NOMO-1 treated with DMSO at 0.1 percent for 48 hours (cell line): ENCODE data around the gene GNPDA2.

ENCODE experiments used
- DNase-seq: peaks from one replicate; lab custom pipeline; 2025; ENCODE audit not compliant: unreplicated experiment; lab: John Stamatoyannopoulos, UW

GNPDA2 gene

GRCh38 chr4:44684648-44685047, 41.7 kb downstream of the GNPDA2 start:
- no peak for DNase-seq

DNA sequence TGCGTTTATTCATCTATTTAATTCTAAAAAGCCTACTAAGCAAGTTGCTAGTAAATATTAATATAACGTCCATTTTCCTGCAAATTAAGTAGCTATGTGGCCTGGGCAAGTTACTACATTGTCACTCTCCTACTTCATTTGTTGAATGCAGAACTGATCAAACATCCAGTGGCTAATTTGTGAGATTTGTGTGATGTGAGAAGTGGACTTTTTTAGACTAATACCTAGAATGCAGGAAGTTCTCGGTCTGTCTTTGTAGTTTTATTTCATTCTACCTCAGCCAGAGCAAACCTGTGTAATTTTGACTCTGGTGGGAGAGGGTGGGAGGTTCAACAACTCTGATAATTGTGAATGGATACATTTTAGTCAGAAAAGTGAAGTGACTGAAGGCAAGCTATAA, 47.3 kb downstream of the GNPDA2 start:
- peak; percentile 11 for DNase-seq

DNA sequence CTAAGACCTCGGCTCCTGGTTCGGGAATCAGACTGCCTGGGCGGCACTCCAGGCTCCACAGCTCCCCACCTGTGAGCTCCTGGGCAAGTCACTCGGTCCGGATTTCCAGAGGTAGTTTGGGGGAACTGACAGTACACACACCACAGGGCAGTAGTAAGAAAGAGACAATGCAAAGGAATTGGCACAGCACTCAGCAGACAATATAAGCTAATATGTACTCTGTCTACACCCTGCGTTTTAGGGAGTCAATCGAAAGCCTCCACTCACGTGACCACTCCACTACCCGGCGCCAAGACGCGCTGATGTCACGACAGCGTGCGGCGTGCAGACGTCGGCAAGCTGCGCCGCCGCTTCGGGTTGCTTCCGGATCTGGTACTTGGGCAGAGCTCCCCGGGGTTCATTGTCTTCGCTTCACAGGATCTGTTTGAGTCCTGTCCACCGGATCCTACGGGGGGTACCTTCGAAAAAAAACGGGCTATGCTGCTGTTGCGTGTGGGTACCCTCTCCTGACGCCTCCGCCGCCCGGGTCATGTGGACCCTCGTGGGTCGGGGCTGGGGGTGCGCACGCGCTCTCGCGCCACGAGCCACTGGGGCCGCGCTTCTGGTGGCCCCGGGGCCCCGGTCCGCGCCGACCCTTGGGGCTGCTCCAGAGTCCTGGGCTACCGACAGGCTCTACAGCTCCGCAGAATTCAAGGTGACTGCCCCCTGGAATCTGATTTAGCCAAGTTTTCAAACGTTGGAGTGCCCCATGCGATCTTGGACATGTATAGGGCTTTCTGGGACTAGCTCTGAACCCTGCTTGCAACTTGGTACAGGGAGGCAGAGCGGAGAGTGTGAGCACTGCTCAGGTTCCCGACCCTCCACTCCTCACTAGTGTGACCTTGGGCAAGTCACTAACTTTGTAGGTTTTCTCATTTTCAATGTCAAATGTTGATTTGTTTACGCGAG, 48.0 kb downstream of the GNPDA2 start, which contains the start of gene GUF1:
Gene GUF1 (plus strand): TSS at position 327 of the 948 bp plus-strand sequence. CDS start 203 bp downstream, at position 530.
- DNase-seq, result peak; percentile 85

DNA sequence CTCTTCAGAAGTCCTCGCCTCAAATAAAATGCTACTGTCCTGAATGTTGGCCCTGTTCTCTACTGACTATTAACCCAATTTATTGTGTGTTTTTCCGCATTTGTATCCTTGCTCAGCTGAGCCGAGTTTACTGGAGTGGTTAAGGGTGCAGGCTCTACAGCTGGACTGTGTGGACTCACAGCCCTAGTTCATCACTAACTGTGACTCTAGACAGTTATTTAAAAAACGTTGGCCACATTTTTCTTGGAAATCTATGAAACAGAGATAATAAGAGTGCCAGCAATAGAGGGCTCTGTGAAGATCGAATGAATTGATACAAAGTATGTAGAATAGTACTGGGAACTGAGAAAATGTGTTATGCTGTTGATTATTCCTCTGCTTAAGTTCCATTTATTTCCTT, 51.0 kb downstream of the GNPDA2 start:
- DNase-seq, result no peak

DNA sequence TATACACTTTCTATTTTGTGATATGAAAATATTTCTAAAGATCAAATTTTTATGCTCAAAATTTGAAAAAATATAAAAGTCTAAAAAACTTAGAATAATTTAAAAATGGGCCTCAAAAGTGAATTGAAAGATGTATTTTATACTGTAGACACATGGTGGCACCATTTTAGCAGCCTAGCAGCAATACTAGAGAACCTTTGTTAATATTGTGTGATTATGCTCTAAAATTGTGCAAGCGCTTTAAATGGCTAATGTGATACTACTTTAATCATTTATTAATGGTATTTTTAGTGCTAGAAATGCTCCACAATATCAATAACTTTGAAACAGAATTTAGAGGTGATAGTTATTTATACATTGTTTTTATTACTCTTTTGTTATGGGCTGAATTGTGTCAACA, 51.9 kb downstream of the GNPDA2 start:
- no peak for DNase-seq

DNA sequence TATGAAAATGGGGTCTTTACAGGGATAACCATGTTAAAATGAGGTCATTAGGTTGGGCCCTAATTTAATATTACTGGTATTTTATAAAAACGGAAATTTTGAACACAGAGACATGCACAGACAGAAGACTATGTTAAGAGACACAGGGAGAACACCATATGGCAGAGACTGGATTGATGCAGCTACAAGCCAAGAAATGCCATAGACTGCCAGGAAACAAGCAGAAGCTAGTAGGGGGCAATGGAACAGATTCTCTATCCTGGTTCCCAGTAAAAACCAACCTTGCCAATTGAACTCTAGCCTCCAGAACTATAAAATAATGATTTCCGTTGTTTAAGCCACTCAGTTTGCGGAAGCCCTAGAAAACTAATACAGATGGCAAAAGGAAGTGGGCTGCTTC, 54.7 kb downstream of the GNPDA2 start:
- DNase-seq, result no peak

DNA sequence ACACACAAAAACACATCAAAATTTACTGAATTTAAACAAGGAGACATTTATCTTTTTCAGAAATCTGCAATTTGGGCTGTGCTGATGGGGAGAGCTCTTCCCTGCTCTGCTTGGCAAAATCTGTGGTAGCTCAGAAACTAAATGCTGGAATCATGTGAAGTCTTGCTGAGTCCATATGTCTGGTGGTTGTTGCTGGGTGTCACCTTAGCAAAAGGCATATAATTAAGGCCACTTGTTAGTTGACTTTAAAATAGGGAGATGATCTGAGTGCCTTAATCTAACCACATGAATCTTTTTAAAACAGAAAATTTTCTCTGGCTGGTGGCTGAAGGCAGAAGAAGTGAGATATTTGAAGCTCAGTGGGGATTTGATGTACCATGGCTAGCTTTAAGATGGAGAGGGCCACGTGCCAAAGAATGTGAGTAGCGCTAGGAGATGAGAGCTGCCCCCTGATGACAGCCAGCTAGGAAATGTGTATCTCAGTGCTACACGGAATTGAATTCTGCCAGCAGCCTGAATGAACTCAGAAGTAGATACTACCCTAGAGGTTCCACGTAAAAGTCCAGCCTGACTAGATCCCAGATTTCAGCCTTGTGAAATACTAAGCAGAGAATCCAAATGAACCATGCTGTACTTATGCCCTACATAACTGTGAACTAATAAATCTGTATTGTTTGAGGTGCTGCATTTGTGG, 55.7 kb downstream of the GNPDA2 start:
- no peak for DNase-seq

DNA sequence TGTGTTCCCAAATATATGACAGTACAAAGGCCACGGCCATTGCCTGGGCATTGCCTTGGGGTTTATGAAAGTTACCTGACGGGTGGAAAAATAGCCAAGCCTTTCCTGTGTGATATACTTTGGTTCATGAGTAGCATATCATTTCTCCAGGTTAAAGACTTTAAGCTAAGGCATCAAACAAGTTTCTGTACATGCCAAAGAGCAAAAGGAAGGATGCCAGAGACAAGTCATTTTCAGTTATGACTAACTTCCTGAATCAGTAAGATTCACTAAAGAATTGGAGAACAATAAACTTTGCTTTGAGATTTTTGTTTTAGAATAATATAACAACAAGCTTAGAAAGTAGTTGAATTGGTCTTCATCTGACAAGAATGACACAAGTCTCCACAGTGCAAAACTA, 57.8 kb downstream of the GNPDA2 start:
- DNase-seq, result no peak

DNA sequence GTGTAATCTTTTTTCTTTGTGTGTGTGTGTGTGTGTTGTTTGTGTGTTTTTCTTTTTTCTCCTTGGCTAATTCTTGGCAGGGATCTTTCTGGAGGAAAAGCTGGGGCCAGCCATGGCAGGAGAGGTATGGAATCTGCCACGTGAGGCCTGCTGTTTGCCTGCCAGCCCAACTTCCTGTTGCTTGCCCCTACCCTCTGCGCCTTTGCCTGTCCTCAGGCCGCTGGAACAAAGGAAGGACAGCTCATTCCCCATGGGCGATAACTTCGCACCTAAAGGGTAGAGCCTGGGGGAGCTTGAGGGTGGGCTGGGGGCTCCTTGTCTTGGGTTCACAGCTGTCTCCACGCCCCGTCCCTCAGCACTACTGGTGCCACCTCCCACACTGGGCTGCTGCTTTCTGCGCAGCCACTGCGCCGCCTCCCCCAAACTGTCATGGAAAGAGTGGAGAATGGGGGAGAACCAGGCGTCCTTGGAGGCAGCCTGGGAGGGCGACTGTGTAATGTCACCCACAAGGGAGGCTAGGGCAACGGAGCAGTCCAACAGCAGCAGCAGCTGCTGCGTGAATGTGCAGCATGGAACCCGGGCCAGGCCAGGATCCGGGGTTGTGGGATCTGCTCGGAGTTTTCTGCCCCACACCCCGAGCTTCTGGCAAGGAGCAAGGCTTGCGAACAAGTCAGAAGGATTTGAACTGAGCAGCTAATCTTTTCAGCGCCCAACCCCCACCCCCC, 62.7 kb downstream of the GNPDA2 start:
- DNase-seq, result no peak

DNA sequence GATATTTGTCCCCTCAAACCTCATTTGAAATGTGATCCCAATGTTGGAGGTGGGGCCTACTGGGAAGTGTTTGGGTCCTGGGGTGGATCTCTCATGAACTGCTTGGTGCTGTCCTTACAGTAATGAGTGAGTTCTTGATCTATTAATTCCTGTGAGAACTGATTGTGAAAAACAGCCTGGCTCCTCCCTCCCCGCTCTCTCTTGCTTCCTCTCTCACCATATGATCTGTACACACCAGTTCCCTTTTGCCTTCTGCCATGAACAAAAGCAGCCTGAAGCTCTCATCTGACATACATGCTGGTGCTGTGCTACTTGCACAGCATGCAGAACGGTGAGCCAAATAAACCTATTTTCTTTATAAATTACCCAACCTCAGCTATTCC, 63.7 kb downstream of the GNPDA2 start:
- peak; percentile 61 for DNase-seq

- DNase-seq, result no peak
These were observed 64.3 kb downstream of the GNPDA2 start for GRCh38 chr4:44661940-44662622.

DNA sequence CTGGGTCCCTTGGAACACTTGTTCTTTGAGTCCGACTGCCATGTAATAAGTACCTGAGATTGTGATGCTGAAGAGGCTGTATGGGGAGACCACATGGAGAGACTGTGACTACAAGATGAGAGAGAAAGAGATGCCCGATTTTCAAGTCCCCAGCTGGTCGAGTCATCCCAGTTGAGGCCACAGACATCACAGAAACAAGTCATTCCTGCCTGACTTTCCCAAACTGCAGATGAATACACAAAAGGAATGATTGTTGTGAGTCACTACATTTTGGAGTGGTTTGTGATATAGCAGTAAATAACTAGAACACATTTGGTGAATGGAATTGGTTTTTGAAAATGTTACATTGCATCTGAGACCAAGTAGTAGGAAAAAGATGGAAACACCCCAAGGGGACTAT, 66.0 kb downstream of the GNPDA2 start:
- DNase-seq, result no peak

GRCh38 chr4:44652002-44652401, 74.4 kb downstream of the GNPDA2 start:
- DNase-seq, result no peak
